ENCODE measurements around the gene ADARB2.

GRCh38 chr10:1531883-1532597, 205.3 kb downstream of the ADARB2 start:
- TF ChIP-seq POLR2A (IDR thresholded peaks at IDR 0.05) (no peak), POLR2AphosphoS5 (IDR thresholded peaks at IDR 0.05) (no peak), CTCF (IDR thresholded peaks at IDR 0.05) (no peak)
